Large intestine (tissue), 3 donors: Measurements from ENCODE around the gene YPEL1. TPM values are rescaled to one million over a fixed set of nuclear protein-coding genes. Genes with fewer than 3 reads are reported as not detected.

Source experiments
- DNase-seq, 2 donors: peaks; one replicate each; pipeline versions ENCODE4 v3.0.0 to v3.0.0-alpha.2; 2013
- H3K27ac ChIP-seq: one replicate; pipeline ENCODE4 v1.5.1; 2013; ENCODE audit warnings: low read length
- H3K27me3 ChIP-seq: 2 replicates; pipeline ENCODE4 v1.6.1; 2013; ENCODE audit warnings: low read length; ENCODE audit not compliant: control insufficient read depth, insufficient read depth
- H3K36me3 ChIP-seq: 2 replicates; pipeline ENCODE4 v1.6.1; 2013; ENCODE audit warnings: low read length; ENCODE audit not compliant: control insufficient read depth, insufficient read depth
- H3K4me1 ChIP-seq: one replicate; pipeline ENCODE4 v1.6.1; 2013; ENCODE audit warnings: low read length; ENCODE audit not compliant: control insufficient read depth, insufficient read depth
- H3K4me3 ChIP-seq: one replicate; pipeline ENCODE4 v1.5.1; 2013; ENCODE audit warnings: low read length
- H3K9me3 ChIP-seq: one replicate; pipeline ENCODE4 v1.6.1; 2013; ENCODE audit warnings: mild to moderate bottlenecking, low read depth, low read length, moderate library complexity; ENCODE audit not compliant: control insufficient read depth
- WGBS: methylation state at CpG from one replicate; pipeline ENCODE4 v1.1.5; 2013; ENCODE audit warnings: low lambda C conversion rate; ENCODE audit not compliant: insufficient coverage; 5-methylcytosine and 5-hydroxymethylcytosine counted together
- polyA plus RNA-seq: library from polyadenylated mRNA; unstranded; fragments of 120-200 nt; gene quantifications from one replicate; pipeline ENCODE4 v1.2.1, GENCODE V29; 2013

The YPEL1 gene
- polyA plus RNA-seq, 1 donor, result 4.1 TPM

- Histone ChIP-seq H3K27me3 (no peaks in the 10 kb centered on the region), H3K4me1 (no peaks in the 10 kb centered on the region), H3K9me3 (no peaks in the 10 kb centered on the region), H3K4me3 (no peak overlapping the region), H3K27ac (no peak overlapping the region), H3K36me3 (peaks cover 78% of the 10 kb centered on the region)
- 100% methylated on average over 4 of the region's 9 CpGs for WGBS
- DNase-seq, result no peak
Observed at GRCh38 chr22:21764038-21764804, 28.6 kb upstream of the YPEL1 start.

- DNase-seq, result no peak
- no peaks in the 10 kb centered on the region for H3K4me1 ChIP-seq
- no peak overlapping the region for H3K27ac ChIP-seq
- WGBS, result 72% methylated on average over 4 of the region's 13 CpGs
- no peak overlapping the region for H3K4me3 ChIP-seq
- no peaks in the 10 kb centered on the region for H3K27me3 ChIP-seq
- peaks cover 76% of the 10 kb centered on the region for H3K36me3 ChIP-seq
- H3K9me3 ChIP-seq, result no peaks in the 10 kb centered on the region
Observed at GRCh38 chr22:21762712-21763581, 27.4 kb upstream of the YPEL1 start.

GRCh38 chr22:21761994-21762680, 26.5 kb upstream of the YPEL1 start:
- DNase-seq, result no peak
- Histone ChIP-seq H3K27me3 (no peaks in the 10 kb centered on the region), H3K4me3 (no peak overlapping the region), H3K9me3 (no peaks in the 10 kb centered on the region), H3K36me3 (peaks cover 71% of the 10 kb centered on the region), H3K4me1 (no peaks in the 10 kb centered on the region), H3K27ac (no peak overlapping the region)
- WGBS, result no CpG with 5 or more reads among the region's 15 CpGs

- H3K27me3 ChIP-seq, result no peaks in the 10 kb centered on the region
- no peaks in the 10 kb centered on the region for H3K4me1 ChIP-seq
- DNase-seq, result no peak
- H3K9me3 ChIP-seq, result no peaks in the 10 kb centered on the region
- no peak overlapping the region for H3K27ac ChIP-seq
- WGBS, result no CpG with 5 or more reads among the region's 2 CpGs
- H3K36me3 ChIP-seq, result peaks cover 61% of the 10 kb centered on the region
- no peak overlapping the region for H3K4me3 ChIP-seq
Observed at GRCh38 chr22:21761086-21761485, 25.5 kb upstream of the YPEL1 start.

GRCh38 chr22:21760640-21761039, 25.0 kb upstream of the YPEL1 start:
- peaks cover 56% of the 10 kb centered on the region for H3K36me3 ChIP-seq
- no peaks in the 10 kb centered on the region for H3K27me3 ChIP-seq

GRCh38 chr22:21759646-21760376, 24.2 kb upstream of the YPEL1 start:
- DNase-seq, result no peak
- H3K36me3 ChIP-seq, result peaks cover 48% of the 10 kb centered on the region
- H3K4me3 ChIP-seq, result no peak overlapping the region
- no peak overlapping the region for H3K27ac ChIP-seq
- peaks cover 11% of the 10 kb centered on the region for H3K4me1 ChIP-seq
- H3K27me3 ChIP-seq, result no peaks in the 10 kb centered on the region
- H3K9me3 ChIP-seq, result no peaks in the 10 kb centered on the region
- WGBS, result 90% methylated on average over 2 of the region's 8 CpGs

More at GRCh38 chr22:21760640-21761039, 25.0 kb upstream of the YPEL1 start:
- H3K9me3 ChIP-seq, result no peaks in the 10 kb centered on the region
- H3K27ac ChIP-seq, result no peak overlapping the region
- no peak overlapping the region for H3K4me3 ChIP-seq
- no CpG with 5 or more reads among the region's 2 CpGs for WGBS
- no peak for DNase-seq
- H3K4me1 ChIP-seq, result peaks cover 3% of the 10 kb centered on the region

- H3K27me3 ChIP-seq, result no peaks in the 10 kb centered on the region
- H3K4me3 ChIP-seq, result no peak overlapping the region
- no peak for DNase-seq
- peaks cover 42% of the 10 kb centered on the region for H3K36me3 ChIP-seq
- H3K27ac ChIP-seq, result no peak overlapping the region
- H3K4me1 ChIP-seq, result peaks cover 18% of the 10 kb centered on the region
- no CpG with 5 or more reads among the region's 4 CpGs for WGBS
- H3K9me3 ChIP-seq, result no peaks in the 10 kb centered on the region
Observed at GRCh38 chr22:21759093-21759492, 23.5 kb upstream of the YPEL1 start.

GRCh38 chr22:21758091-21758864, 22.7 kb upstream of the YPEL1 start:
- H3K27ac ChIP-seq, result no peak overlapping the region
- H3K36me3 ChIP-seq, result peaks cover 34% of the 10 kb centered on the region
- peaks cover 18% of the 10 kb centered on the region for H3K4me1 ChIP-seq
- H3K9me3 ChIP-seq, result no peaks in the 10 kb centered on the region
- no peak for DNase-seq
- no peaks in the 10 kb centered on the region for H3K27me3 ChIP-seq
- WGBS, result 100% methylated on average over 1 of the region's 21 CpGs
- no peak overlapping the region for H3K4me3 ChIP-seq

GRCh38 chr22:21755851-21756284, 20.3 kb upstream of the YPEL1 start:
- Histone ChIP-seq H3K27ac (no peak overlapping the region), H3K4me3 (no peak overlapping the region), H3K36me3 (peaks cover 16% of the 10 kb centered on the region), H3K27me3 (no peaks in the 10 kb centered on the region), H3K4me1 (peaks cover 18% of the 10 kb centered on the region), H3K9me3 (no peaks in the 10 kb centered on the region)
- WGBS, result no CpG with 5 or more reads among the region's 5 CpGs
- DNase-seq, result no peak
